ENCODE data around the gene PCDH19. TPM values are rescaled to one million over a fixed set of nuclear protein-coding genes. Genes with fewer than 3 reads are reported as not detected.
A peak's percentile ranks its signal among the peaks of the same experiment; 100 is the strongest.

The PCDH19 gene
- total RNA-seq, result under 1 TPM; under 0.01 to 0.33 TPM

GRCh38 chrX:100409610-100410590 lies at the start of gene PCDH19:
TSS of gene PCDH19 (minus strand) at chrX:100410273. CDS start at chrX:100408597, 1,676 bp downstream.
- 1% methylated on average over 22 to 56 of the region's 91 CpGs for WGBS, 2 donors
- H3K27me3 ChIP-seq, result no peaks in the 10 kb centered on the region
- ATAC-seq (peak; percentile 80), DNase-seq (peak; percentile 33 to 59 (median 37))
- H3K36me3 ChIP-seq (replicated peaks in 1 of 2; ENCODE audit: insufficient read depth in 1 of 2, low read depth in 2 of 2), result no peaks in the 10 kb centered on the region
- H3K9me3 ChIP-seq, result no peaks in the 10 kb centered on the region
- TF ChIP-seq CTCF (IDR thresholded peaks at IDR 0.05) (no peak), POLR2A (IDR thresholded peaks at IDR 0.05) (no peak)
- H3K4me3 ChIP-seq, result no peak within 1 kb of the TSS
- no peak within 1 kb of the TSS for H3K27ac ChIP-seq
- intact Hi-C loops (cut with DNase I), result no loop called here
- peaks cover 22% of the 10 kb centered on the region for H3K4me1 ChIP-seq

GRCh38 chrX:100449696-100450608 lies 39.9 kb upstream of the PCDH19 start:
- no peaks in the 10 kb centered on the region for H3K27me3 ChIP-seq
- H3K4me1 ChIP-seq, result no peaks in the 10 kb centered on the region
- TF ChIP-seq CTCF (IDR thresholded peaks at IDR 0.05), result no peak
- no peak for TF ChIP-seq POLR2A (IDR thresholded peaks at IDR 0.05)
- H3K9me3 ChIP-seq, result no peaks in the 10 kb centered on the region
- DNase-seq (peak in 1 of 4 donors; percentile 12), ATAC-seq (no peak)
- WGBS, 2 donors, result 74 to 100% methylated on average over 1 to 7 of the region's 15 CpGs
- no peaks in the 10 kb centered on the region for H3K36me3 ChIP-seq (replicated peaks in 1 of 2; ENCODE audit: insufficient read depth in 1 of 2, low read depth in 2 of 2)
- H3K27ac ChIP-seq, result no peak overlapping the region
- intact Hi-C loops (cut with DNase I), result no loop called here
- H3K4me3 ChIP-seq, result no peak overlapping the region

GRCh38 chrX:100447655-100448397 lies 37.8 kb upstream of the PCDH19 start:
- no peak for ATAC-seq

More at GRCh38 chrX:100447655-100448397, 37.8 kb upstream of the PCDH19 start:
- TF ChIP-seq POLR2A (IDR thresholded peaks at IDR 0.05) (no peak), CTCF (IDR thresholded peaks at IDR 0.05) (peak; percentile 45 to 62 (median 49))
- no peaks in the 10 kb centered on the region for H3K9me3 ChIP-seq
- no peaks in the 10 kb centered on the region for H3K27me3 ChIP-seq
- intact Hi-C loops (cut with DNase I), result no loop called here
- H3K27ac ChIP-seq, result no peak overlapping the region
- no peaks in the 10 kb centered on the region for H3K4me1 ChIP-seq
- 0% methylated on average over 6 of the region's 6 CpGs for WGBS, 2 donors
- no peaks in the 10 kb centered on the region for H3K36me3 ChIP-seq (replicated peaks in 1 of 2; ENCODE audit: insufficient read depth in 1 of 2, low read depth in 2 of 2)
- DNase-seq, result peak; percentile 11 to 52 (median 28)
- no peak overlapping the region for H3K4me3 ChIP-seq

Data from body of pancreas (tissue), 4 donors.